H1 (cell line): Measurements from ENCODE around the gene EVI5.
A peak's percentile ranks its signal among the peaks of the same experiment; 100 is the strongest.

ENCODE experiments used
- BRCA1 ChIP-seq: IDR thresholded peaks from 2 replicates; pipeline ENCODE4 v1.6.1; 2012; ENCODE audit warnings: low read depth, low read length, improper control_type of control experiment
- EP300 ChIP-seq, 2 experiments: IDR thresholded peaks; 1 replicate in 1 of 2; 2 replicates in 1 of 2; pipeline ENCODE4 v1.6.1; 2011 to 2012; ENCODE audit warnings: low read depth in 2 of 2, low read length in 2 of 2, mild to moderate bottlenecking in 2 of 2, borderline replicate concordance in 1 of 2, inconsistent platforms in 1 of 2, moderate library complexity in 1 of 2
- GABPA ChIP-seq: IDR thresholded peaks from 2 replicates; pipeline ENCODE4 v1.6.1; 2011; ENCODE audit warnings: mild to moderate bottlenecking, low read length, moderate library complexity, borderline replicate concordance; ENCODE audit not compliant: insufficient read depth
- GTF2F1 ChIP-seq: IDR thresholded peaks from 2 replicates; pipeline ENCODE4 v1.6.1; 2012; ENCODE audit warnings: low read depth, low read length, improper control_type of control experiment, borderline replicate concordance
- JUND ChIP-seq: IDR thresholded peaks from 2 replicates; pipeline ENCODE4 v1.6.1; 2011; ENCODE audit warnings: mild to moderate bottlenecking, improper control_type of control experiment, low read length
- MAX ChIP-seq: IDR thresholded peaks from 2 replicates; pipeline ENCODE4 v1.6.1; 2012; ENCODE audit warnings: inconsistent platforms
- POLR2A ChIP-seq, 2 experiments: IDR thresholded peaks; 1 replicate in 1 of 2; 2 replicates in 1 of 2; pipeline ENCODE4 v1.6.1; 2011; ENCODE audit warnings: low read depth in 2 of 2, low read length in 2 of 2, mild to moderate bottlenecking in 2 of 2; ENCODE audit errors: control extremely low read depth in 1 of 2
- POLR2AphosphoS5 ChIP-seq: IDR thresholded peaks from 2 replicates; pipeline ENCODE4 v1.6.1; 2011; ENCODE audit warnings: low read depth, low read length
- RAD21 ChIP-seq, 2 experiments: IDR thresholded peaks in 1 of 2; conservative IDR thresholded peaks in 1 of 2; 2 replicates each; pipeline ENCODE4 v1.6.1; 2011; ENCODE audit warnings: low read depth in 2 of 2, low read length in 2 of 2, improper control_type of control experiment in 1 of 2, inconsistent platforms in 1 of 2, mild to moderate bottlenecking in 1 of 2, moderate library complexity in 1 of 2
- RFX5 ChIP-seq: IDR thresholded peaks from 2 replicates; pipeline ENCODE4 v1.6.1; 2011; ENCODE audit warnings: low read depth, low read length, improper control_type of control experiment, borderline replicate concordance
- TAF1 ChIP-seq: IDR thresholded peaks from 2 replicates; pipeline ENCODE4 v1.6.1; 2011; ENCODE audit warnings: mild to moderate bottlenecking, low read depth, low read length
- ZNF274 ChIP-seq: IDR thresholded peaks from 2 replicates; pipeline ENCODE4 v1.7.0; 2012; ENCODE audit warnings: low read length, borderline replicate concordance; ENCODE audit errors: extremely low read depth

- TF ChIP-seq MAX (no peak), GTF2F1 (no peak), BRCA1 (no peak), RAD21 (IDR thresholded peaks at IDR 0.05 in 1 of 2, conservative IDR thresholded peaks at IDR 0.05 in 1 of 2; ENCODE audit: low read depth in 2 of 2, low read length in 2 of 2) (peak in 1 of 2 experiments; percentile 46; a peak in 3 of 4 replicates), POLR2AphosphoS5 (no peak), TAF1 (no peak), JUND (no peak), EP300 (IDR thresholded peaks at IDR 0.05; ENCODE audit: borderline replicate concordance in 1 of 2, low read depth in 2 of 2, low read length in 2 of 2) (no peak), ZNF274 (no peak), POLR2A (IDR thresholded peaks at IDR 0.05; ENCODE audit: control extremely low read depth in 1 of 2, low read depth in 2 of 2, low read length in 2 of 2) (no peak), GABPA (no peak), RFX5 (no peak)
These were observed 161.6 kb downstream of the EVI5 start for GRCh38 chr1:92623187-92623778.
